Central memory CD4-positive, alpha-beta T cell (primary cell): ENCODE results near the gene PDGFRB.

Experiments
- DNase-seq: peaks from one replicate; pipeline ENCODE4 v3.0.0; 2022

The PDGFRB gene

DNA sequence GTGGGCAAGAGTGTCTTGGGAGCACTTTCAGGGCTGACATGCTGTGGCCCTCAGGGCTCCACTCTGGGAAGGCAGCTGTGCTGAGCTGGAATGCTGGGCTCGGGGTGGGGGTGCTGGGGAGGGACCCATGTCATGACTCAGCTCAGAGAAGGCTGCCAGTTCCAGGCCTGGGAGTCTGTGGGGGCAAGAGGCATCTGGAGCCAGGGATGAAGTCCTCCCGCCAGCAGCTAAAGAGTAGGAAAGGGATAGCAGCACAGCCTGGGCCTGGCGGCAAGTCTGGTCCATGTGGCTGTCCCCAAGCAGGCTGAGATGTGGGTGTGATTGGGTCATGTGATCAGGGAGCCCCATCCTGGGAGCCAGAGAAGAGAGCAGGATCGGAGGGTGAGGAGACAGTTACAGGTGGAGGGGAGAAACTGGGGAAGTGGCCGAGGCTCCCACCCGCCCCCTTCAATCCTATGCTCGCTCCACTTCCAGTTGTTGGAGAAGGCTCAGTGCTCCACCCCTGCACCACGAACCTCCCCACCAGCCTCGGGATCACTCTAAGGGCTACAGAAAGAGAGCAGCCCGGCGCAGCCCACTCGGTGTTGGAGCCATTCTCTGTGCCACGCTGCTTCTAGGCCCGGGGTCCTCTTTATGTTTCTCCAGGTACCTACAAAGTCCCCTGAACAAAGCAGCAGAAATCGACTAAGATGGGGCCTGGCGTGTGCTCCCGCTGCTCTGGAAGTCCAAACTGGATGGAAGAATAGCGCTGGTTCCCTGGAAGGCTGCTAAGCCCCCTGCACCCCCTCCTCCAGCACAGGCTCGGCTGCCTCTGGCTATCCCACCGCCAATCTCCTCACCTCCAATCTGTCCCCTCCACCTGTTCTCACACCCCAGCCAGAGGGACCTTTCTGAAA is 12.0 kb downstream of the PDGFRB start:
- no peak for DNase-seq

DNA sequence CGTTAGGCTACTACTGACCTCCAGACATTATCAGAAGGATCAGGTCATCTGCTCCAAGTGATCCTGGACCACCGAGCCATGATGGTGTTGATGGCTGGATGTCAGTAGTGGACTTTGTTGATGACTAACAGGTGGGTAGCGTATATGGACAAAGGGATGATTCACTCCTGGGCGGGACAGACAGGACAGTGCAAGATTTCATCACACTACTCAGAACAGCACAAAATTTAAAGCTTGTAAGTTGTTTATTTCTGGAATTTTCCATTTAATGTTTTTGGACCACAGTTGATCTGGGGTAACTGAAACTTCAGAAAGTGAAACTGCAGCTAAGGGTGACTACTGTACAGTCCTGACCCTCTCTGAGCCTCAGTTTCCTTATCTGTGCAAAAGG is 12.7 kb downstream of the PDGFRB start:
- DNase-seq = no peak

DNA sequence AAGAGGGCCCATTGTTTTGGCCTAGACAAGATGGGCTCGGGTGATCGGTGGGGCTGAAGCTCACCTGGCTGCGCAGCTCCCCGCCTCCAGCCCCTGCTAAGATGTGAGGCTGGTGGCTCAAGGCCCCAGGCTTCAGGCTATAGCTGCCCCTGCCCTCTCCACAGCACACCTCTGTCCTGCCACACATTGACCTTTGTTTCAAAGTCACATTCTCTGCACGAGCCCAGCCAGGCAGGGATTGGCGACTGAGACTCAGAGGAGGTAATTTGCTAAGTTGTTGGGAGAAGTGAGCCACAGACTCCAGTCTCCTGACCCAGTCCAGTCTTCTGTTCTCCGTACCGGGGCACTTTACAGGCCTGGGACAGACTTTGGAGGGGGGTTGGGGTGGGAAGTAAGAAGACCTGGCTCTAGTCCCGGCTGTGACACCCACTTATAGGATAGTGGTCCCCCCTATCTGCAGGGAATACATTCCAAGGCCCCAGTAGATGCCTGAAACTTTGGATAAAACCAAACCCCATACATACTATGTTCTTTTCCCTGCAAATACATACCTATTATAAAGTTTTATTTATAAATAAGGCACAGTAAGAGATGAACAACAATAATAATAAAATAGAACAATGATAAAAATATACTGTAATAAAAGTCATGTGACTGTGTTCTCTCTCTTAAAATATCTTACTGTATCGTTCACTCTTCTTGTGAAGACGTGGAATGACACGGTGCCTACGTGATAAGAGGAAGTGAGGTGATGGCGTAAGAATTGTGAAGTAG is 13.3 kb downstream of the PDGFRB start:
- DNase-seq = no peak

DNA sequence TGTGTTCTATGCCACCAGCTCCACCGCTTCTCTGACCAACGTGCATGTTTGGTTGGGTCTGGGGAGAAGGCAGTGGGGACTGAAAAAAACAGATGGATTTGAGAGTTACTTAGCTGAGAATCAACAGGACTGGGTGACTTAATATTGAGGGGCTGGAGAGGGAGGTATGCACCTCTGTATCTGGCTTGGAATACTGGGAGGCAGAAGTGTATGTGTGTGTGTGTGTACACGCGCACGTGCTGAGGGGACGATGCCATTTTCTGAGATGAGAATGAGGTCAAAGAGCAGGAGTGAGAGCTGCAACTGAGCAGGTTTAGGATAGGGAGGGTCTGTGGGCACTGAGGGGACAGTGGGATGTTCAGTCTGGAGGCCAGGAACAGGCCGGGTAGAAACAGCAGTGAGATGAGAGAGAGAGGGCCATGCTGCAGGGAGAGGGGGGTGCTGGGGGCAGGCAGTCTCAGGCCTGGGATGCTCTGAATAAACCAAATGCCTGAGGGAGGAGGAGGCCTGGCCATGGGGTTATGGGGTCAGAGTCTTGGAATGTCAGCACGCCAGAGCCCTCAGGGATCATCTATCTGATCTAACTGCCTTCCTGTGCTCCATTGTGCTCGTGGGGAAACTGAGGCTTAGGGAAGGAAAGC is 14.0 kb downstream of the PDGFRB start:
- no peak for DNase-seq

DNA sequence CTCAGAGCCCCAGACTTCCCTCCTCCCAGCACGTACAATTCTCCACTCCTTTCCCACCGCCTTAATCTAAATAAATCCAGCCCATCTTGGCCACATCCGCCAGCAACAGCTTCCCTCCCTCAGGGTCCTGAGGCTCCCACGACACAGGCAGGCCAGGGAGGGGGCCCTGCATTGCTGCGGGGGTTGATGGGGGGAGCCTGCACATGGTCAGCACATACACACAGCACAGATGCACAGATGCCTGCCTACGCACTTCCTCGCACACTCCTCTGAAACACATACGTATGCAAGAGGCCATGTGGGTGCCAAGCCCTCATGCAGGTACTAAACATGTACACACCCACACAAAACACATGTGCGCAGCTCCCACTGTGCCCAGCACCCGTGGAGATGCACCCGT is 14.8 kb downstream of the PDGFRB start:
- DNase-seq = no peak

DNA sequence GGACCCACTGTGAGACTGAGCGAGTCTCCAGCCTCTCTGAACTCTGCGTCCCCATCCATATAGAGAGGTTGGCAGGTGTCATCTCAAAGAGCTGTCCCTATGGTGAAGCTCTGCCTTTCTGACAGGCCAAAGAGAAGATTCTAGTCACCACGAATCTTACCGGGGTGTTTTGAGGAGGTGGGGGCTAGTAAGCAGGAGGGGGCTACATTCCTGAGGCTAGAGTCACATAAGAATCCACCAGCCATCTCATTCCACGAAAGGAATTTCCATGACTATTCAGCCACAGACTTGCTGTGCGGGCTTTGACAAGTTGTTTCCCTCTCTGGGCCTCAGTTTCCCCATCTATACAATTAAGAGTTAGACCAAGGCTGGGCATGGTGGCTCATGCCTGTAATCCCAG is 16.3 kb downstream of the PDGFRB start:
- DNase-seq = no peak

DNA sequence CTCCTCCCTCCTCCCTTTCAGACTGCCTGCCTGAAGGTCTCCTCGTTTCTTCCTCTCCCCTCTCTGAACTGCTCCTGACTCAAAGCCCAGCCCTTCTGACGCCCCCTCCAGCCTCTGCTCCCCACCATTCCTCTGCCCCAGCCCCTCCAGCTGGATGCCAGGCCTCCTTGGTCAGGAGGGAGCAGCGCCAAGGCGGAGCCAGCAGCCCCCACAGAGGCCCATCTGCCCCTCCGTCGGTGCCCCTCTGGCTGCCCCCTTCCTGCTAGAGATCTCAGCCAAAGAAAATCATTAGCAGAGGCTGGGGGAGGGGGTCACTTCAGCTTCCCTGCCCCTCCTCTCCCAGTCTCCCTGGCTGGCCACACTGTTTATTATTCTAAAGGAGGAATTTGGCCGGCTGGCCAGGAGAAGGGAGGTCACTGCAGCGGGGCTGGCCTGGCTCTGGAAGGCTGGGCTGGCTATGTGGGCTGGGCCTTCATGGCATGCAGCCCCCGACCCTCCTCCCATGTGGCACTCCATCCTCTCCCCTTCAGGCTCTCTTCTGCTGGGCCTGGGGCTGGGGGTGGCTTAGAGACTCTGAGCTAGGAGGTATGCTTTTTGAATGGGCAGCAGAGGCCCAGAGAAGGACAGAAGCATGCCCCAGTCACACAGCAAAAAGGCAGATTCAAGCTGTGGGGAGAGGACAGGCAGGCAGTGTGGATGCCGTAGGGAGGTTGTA is 16.9 kb downstream of the PDGFRB start:
- no peak for DNase-seq

DNA sequence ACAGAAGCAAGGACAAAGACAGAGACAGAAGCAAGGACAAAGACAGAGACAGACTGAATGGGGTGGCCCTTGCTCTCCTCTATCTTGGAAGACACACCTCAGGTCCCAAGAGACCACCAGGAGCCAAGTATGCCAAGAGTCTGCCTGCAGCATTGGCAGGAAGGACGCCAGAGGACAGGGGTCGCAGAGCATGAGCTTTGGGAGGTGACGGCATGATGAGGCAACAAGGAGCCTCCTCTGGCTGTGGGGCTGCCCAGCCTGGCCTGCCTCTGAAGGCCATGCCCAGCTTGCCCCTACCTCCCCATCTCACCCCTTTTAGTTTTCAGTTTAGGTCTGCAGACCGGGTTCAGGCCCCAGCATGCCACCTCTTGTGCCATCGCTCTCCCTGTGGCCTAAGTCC is 17.6 kb downstream of the PDGFRB start:
- DNase-seq = no peak

DNA sequence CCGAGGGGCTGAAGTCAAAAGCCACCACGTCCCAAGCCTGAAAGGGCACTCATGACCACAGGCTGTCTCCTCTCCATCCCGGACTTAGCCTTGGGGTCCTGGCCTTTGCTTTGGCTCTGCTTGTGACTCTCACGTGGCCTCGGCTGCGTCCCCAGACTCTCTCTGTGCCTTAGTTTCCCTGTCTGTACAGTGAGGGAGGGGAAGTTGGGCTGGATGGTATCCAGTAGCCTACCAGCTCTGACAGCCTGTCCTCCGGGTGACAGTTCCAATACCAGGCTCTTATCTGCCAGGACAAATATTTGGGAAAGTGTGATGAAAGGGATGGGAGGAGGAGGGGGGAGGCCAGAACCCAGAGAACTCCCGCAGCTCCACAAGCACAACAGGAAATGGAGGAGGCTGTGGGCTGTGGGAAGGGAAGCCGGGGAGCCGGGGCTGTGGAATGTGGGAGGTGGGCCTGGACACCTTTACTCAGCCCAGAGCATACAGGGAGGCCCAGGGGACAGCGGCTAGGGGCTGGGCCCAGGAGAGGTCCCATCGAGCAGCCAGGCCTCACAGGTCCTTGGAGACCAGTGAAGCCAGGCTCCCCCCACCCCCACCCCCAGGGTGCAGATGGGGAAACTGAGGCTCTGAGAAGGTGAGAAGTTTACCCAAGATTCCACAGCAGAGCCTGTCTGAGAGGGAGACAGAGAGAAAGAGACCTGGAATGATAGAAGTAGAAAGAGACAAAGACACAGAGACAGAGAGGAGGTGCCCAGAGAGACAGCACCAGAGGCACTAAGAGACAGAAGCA is 18.3 kb downstream of the PDGFRB start:
- DNase-seq = no peak

DNA sequence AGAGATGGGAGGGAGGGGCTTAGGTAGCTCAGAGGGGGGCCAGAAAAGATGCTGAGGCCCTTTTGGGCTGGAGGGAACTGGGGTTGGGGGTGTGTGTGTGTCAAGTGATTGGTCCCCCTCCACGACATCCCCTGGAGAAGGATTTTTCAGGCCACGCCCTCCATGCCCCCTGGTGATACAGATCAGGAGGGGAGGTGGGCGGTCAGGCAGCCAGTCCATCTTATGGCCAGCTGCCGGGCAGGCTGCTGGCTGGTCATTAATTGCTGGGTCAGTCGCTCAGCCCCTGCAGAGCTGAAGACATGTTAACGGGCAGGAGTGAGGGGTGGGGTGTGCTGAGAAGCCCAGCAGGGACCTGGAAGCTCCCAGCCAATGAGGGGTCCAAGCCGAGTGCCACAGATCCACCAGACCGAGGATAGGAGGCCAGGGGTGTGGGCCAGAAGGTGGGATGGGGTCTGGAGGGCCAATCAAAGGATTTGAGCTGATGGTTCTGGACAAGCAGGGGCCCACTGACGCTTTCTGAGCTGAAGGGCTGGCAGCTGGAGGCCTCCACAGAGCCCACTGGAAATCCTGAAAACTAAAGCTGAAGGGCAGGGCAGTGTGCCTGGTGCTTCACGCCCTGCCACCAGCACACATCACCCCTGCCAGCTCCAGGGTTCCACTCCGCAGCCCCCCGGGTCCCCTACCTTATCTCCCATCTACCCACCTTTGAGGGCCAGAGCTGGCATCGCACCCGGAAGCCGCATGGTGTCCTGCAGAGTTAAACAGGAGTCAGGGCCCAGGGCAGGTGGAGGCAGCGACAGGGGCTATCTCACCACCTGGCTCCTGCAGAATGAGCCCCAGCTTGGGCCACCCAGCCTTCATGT is 19.1 kb downstream of the PDGFRB start:
- no peak for DNase-seq

DNA sequence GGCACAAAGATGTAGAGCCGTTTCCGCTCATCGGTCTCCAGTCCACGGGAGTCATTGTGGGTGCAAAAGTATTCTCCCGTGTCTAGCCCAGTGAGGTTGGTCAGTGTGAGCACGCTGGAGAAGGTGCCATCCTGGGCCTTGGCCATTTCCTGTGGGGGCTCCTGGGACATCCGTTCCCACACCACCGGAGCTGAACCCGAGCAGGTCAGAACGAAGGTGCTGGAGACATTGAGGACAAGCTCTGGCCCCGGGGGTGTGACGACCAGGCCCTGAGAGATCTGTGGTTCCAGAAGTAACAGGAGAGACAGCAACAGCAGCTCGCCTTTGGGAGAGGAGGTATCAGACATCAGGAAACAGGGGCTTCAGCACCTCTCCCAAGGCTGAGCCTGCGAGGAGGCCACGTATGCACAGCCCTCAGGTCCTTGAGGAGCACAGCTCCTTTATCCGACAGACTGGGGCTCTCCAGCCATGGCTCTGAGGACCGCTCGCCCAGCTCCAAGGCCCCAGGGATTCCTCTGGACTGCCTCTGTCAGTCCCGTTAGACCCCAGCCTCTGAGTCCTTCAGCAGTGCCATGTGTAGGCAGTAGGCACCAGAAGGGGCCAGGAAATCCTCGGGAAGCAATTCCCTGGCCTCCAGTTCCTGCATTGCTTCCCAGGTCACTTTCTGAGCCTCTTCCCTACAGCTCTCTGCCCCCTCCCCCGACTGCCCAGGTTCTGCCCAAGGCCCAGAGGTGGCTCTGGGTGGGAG is 19.9 kb downstream of the PDGFRB start:
- no peak for DNase-seq

DNA sequence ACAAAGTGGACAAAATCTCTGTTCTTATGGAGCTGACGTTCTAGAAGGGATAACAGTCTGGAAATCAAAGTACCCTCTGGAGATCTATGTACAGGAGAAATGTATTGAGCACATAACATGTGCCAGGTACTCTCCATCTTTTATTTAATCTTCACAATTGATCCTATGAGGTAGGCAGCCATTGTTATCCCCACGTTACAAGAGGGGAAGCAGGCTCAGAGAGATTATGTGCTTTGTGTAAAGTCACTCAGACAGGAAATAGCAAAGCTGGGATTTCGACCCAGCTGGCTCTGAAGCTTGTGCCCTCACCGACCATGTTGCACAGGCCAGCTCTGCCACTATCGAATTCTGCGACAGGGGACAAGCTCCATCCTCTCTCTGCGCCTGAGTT is 21.5 kb downstream of the PDGFRB start:
- no peak for DNase-seq

DNA sequence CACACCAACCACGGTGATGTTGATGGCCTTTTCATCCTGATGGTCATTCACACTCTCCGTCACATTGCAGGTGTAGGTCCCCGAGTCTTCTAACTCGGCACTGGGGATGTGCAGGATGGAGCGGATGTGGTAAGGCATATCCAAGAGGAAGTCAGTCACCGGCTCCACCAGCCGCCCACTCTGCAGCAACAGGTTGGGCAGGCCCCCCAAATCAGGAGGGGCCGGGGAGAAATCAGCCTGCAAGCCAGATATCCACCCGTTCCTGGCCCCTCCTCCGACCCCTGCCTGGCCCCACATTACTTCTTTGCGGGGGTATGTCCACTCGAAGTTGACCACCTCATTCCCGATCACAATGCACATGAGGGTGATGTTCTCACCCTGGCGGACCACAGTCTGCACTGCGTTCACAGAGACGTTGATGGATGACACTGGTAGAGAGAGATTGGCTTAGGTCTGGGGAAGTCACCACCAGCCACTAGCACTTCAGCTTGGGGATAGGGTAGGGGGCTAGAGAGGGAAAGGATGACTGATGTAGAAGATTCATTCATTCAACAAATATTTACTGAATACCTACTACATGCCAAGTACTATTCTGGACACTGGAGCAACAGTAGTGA is 22.0 kb downstream of the PDGFRB start:
- DNase-seq = no peak

DNA sequence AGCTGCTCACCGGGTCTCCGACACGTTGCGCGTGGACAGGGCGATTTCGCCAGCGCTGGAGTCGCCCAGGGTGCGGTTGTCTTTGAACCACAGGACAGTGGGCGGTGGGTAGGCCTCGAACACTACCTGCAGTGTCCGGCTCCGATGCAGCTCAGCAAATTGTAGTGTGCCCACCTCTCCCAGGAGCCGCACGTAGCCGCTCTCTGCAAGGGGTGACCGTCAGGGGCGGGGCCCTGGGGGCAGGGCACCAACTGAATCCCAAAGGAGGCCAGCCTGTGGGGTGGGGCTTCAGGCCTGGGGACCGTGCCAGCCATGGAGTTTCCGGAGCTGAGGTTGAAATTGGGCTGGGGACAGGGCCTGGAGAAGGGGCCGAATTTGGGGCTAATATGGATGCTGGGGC is 22.9 kb downstream of the PDGFRB start:
- no peak for DNase-seq

DNA sequence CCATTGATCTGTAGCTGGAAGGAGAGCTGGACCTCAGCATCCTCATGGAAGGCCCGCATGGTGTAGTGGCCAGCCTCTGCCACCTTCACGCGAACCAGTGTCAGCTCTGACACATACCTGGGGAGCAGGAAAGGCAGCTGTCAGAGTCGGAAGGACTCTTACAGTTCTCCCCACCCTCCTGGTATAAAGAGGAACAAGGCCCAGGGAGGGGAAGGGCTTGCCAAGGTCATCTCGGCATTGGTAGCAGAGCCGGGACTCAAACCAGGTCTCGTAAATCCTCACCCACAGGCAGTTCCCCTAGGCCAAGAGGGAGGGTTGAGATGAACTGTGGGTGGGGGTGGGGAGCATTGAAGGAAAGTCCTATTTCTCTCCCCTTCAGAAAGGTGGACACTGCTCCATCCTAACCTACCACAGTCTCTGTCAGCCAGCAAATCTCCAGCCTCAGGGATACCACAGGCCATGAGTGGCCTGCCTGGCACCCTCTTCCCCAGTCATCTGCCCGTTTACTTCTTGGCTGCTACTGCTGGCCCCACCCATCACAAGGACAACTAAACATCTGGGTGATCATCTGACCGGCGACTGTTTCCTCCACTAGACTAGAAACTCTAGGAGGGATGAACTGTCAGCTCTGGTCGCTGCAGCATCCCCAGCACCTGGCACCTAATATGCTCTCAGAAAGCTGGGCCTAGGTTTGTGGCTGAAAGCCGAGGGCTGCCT is 23.5 kb downstream of the PDGFRB start:
- DNase-seq = no peak

DNA sequence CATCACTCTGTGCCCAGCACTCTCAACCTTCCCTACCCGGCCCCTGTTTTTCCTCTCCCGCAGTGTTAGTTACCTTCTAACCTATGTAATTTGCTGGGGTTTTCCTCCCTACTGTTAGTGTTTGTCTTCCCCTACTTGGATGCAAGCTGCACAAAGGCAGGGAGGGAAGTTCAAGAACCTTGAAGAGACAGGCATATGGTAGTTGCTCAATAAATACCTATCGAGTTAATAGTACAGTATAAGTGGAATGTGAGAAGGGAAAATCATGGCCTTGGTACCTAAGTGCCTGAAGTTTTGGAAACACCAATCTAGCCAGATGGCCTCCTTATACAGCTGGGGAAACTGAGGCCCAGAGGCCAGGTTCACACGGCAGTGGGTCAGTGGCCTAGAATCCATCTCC is 24.2 kb downstream of the PDGFRB start:
- DNase-seq = no peak

DNA sequence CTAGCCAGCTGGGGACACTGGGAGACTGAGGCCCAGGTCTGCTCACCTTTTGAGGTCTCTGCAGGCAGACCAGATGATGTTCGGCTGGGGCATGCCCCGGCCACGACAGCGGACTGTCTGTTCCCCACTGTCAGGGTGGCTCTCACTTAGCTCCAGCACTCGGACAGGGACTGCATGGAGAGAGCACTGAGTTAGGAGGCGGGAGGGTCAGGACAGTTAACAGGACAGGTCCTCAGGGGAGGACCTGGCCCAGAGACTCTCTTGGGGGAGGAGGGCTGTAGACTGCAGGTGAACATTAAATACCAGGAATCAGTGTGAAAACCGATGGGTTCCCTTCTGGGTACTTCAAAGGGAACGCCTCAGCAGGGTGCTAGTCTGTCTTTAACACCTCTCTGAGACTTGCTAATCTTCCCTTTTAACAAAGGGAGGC is 25.1 kb downstream of the PDGFRB start:
- DNase-seq = no peak

DNA sequence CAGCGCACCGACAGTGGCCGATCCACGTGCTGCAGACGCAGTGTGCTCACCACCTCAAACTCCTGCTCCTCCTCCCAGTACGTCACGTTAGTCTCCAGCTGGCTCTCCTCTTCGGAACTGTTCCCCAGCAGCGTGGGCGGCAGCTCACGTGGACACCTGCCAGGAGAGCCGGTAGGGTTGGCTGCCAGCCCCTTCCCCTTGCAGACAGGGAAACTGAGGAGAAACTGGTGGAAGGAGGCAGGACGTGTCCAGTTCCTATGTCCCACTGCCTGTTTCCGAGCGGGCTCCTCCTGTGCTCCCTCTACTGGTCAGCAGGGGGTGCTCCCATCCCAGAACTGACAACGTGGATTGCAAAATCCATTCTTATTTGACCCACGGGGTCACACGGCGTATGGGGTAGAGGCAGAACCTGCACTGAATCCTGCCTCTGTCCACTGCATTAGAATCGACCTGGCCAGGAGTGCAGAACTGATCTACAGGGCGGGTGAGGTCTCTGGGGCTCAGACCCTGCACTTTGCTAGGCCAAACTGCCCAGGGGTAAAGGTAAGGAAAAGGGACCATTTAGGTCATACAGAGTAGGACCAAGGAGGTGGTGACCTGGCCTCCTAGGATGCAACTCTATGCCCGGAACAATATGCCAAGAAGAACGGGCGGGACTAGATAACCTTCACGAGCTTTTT is 25.7 kb downstream of the PDGFRB start:
- no peak for DNase-seq

DNA sequence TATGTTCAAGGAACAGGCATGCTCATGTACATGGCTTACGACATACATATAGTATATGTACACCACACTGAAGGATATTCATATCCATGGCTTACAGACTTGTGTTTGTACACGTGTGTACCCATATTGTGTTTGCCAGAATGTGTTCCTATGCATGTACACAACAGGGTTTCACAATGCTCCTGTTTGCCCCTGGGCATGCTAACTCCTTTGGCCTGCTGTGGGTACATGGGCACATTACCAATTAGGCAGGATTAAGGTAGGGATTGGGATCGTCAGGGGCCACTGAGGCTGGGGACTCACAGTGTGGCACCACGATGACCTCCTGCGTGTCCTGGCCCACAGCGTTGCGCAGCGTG is 26.2 kb downstream of the PDGFRB start:
- no peak for DNase-seq
